Measurements from ENCODE around the gene KCNQ4.

DNA sequence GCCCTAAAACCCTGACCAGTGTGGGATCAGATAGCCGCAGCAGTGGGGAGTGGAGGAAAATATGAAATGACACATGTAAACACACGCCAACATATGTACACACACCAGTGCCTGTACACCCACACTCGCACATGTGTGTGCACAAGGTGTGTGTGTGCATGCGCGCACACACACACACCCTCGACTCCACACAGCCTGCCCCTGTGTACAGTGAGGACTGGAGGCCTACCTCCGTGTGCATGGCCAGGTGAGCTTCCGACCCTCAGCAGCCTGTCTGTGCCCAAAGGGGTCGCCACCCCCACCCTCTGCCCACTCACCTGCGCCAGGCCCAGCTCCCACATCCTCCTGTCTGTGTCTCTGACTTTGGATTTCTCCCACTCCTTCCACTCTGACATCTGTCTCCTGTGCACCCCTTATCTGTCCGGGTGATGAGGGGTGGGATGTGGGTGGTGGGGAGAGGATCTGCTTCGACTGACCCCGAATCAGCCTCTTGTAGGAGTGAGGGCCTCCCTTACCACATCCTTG, 46.9 kb downstream of the KCNQ4 start:
- TF ChIP-seq, protein P1, sequence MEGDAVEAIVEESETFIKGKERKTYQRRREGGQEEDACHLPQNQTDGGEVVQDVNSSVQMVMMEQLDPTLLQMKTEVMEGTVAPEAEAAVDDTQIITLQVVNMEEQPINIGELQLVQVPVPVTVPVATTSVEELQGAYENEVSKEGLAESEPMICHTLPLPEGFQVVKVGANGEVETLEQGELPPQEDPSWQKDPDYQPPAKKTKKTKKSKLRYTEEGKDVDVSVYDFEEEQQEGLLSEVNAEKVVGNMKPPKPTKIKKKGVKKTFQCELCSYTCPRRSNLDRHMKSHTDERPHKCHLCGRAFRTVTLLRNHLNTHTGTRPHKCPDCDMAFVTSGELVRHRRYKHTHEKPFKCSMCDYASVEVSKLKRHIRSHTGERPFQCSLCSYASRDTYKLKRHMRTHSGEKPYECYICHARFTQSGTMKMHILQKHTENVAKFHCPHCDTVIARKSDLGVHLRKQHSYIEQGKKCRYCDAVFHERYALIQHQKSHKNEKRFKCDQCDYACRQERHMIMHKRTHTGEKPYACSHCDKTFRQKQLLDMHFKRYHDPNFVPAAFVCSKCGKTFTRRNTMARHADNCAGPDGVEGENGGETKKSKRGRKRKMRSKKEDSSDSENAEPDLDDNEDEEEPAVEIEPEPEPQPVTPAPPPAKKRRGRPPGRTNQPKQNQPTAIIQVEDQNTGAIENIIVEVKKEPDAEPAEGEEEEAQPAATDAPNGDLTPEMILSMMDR (IDR thresholded peaks at IDR 0.05; ENCODE audit: insufficient read depth, low read length), result no peak
- no peak for TF ChIP-seq POLR2AphosphoS5 (IDR thresholded peaks at IDR 0.05; ENCODE audit: low read depth)
- TF ChIP-seq, protein P2, sequence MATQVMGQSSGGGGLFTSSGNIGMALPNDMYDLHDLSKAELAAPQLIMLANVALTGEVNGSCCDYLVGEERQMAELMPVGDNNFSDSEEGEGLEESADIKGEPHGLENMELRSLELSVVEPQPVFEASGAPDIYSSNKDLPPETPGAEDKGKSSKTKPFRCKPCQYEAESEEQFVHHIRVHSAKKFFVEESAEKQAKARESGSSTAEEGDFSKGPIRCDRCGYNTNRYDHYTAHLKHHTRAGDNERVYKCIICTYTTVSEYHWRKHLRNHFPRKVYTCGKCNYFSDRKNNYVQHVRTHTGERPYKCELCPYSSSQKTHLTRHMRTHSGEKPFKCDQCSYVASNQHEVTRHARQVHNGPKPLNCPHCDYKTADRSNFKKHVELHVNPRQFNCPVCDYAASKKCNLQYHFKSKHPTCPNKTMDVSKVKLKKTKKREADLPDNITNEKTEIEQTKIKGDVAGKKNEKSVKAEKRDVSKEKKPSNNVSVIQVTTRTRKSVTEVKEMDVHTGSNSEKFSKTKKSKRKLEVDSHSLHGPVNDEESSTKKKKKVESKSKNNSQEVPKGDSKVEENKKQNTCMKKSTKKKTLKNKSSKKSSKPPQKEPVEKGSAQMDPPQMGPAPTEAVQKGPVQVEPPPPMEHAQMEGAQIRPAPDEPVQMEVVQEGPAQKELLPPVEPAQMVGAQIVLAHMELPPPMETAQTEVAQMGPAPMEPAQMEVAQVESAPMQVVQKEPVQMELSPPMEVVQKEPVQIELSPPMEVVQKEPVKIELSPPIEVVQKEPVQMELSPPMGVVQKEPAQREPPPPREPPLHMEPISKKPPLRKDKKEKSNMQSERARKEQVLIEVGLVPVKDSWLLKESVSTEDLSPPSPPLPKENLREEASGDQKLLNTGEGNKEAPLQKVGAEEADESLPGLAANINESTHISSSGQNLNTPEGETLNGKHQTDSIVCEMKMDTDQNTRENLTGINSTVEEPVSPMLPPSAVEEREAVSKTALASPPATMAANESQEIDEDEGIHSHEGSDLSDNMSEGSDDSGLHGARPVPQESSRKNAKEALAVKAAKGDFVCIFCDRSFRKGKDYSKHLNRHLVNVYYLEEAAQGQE (IDR thresholded peaks at IDR 0.05; ENCODE audit: insufficient replicate concordance, low read depth), result no peak
- no peak for TF ChIP-seq SPI1 (IDR thresholded peaks at IDR 0.05; ENCODE audit: borderline replicate concordance, low read depth)
- no peak for TF ChIP-seq GABPA (IDR thresholded peaks at IDR 0.05; ENCODE audit: low read depth)
